Breast epithelium (tissue), 3 donors: ENCODE measurements around the gene KIF9.

Source experiments
- CTCF ChIP-seq, 3 donors: fragments of 450-650 bp; IDR thresholded peaks; one replicate each; pipeline ENCODE4 v1.5.1; 2016 to 2017; ENCODE audit warnings: antibody characterized with exemption in 3 of 3, mild to moderate bottlenecking in 3 of 3, moderate library complexity in 3 of 3
- POLR2A ChIP-seq: fragments of 450-650 bp; IDR thresholded peaks from one replicate; pipeline ENCODE4 v1.6.1; 2016; ENCODE audit warnings: antibody characterized with exemption, mild to moderate bottlenecking, moderate library complexity
- POLR2AphosphoS5 ChIP-seq, 3 donors: sonication (generic); formaldehyde crosslinking; IDR thresholded peaks; one replicate each; pipeline ENCODE4 v1.6.1; 2017; ENCODE audit warnings: antibody characterized with exemption in 3 of 3

- no peak for TF ChIP-seq POLR2AphosphoS5 (IDR thresholded peaks at IDR 0.05)
- no peak for TF ChIP-seq CTCF (IDR thresholded peaks at IDR 0.05)
- no peak for TF ChIP-seq POLR2A
These were observed 41.1 kb upstream of the KIF9 start for GRCh38 chr3:47323431-47324277.
